Hepatocyte (in vitro differentiated cells): ENCODE results near the gene ME3. TPM values are rescaled to one million over a fixed set of nuclear protein-coding genes. Genes with fewer than 3 reads are reported as not detected.
A peak's percentile ranks its signal among the peaks of the same experiment; 100 is the strongest.
"Not testable (repeated sequence)": the region's sequence is repeated elsewhere in the genome, so short reads cannot be mapped to it uniquely, and the experiment has no call there.

Experiments
- DNase-seq: peaks from one replicate; pipeline ENCODE4 v3.0.0-alpha.2; 2016; ENCODE audit warnings: low spot score
- H2AFZ ChIP-seq: fragments of 200-600 bp; sonication (generic); 2 replicates; pipeline ENCODE4 v1.6.0; 2016; ENCODE audit warnings: antibody characterized with exemption, mild to moderate bottlenecking
- H3K27ac ChIP-seq: fragments of 200-600 bp; sonication (generic); 2 replicates; pipeline ENCODE4 v1.5.1; 2016; ENCODE audit warnings: mild to moderate bottlenecking
- H3K27me3 ChIP-seq: fragments of 200-600 bp; sonication (generic); 2 replicates; pipeline ENCODE4 v1.6.1; 2016
- H3K36me3 ChIP-seq: fragments of 200-600 bp; sonication (generic); replicated peaks from 2 replicates; pipeline ENCODE4 v1.5.1; 2016; ENCODE audit warnings: low read depth; ENCODE audit not compliant: insufficient read depth
- H3K4me1 ChIP-seq: fragments of 200-600 bp; sonication (generic); 2 replicates; pipeline ENCODE4 v1.5.1; 2016; ENCODE audit warnings: mild to moderate bottlenecking, moderate library complexity; ENCODE audit not compliant: insufficient read depth
- H3K4me2 ChIP-seq: fragments of 200-600 bp; sonication (generic); 2 replicates; pipeline ENCODE4 v1.6.0; 2016
- H3K4me3 ChIP-seq: fragments of 200-600 bp; sonication (generic); 2 replicates; pipeline ENCODE4 v1.5.1; 2016; ENCODE audit warnings: mild to moderate bottlenecking
- H3K79me2 ChIP-seq: fragments of 200-600 bp; sonication (generic); 2 replicates; pipeline ENCODE4 v1.6.0; 2017; ENCODE audit warnings: mild to moderate bottlenecking
- H3K9me2 ChIP-seq: fragments of 200-600 bp; sonication (generic); replicated peaks from 2 replicates; pipeline ENCODE4 v1.6.0; 2017; ENCODE audit warnings: mild to moderate bottlenecking; ENCODE audit not compliant: insufficient read depth
- H3K9me3 ChIP-seq: fragments of 200-600 bp; sonication (generic); 2 replicates; pipeline ENCODE4 v1.5.1; 2016; ENCODE audit warnings: low read depth, mild to moderate bottlenecking
- H4K20me1 ChIP-seq: fragments of 200-600 bp; sonication (generic); 2 replicates; pipeline ENCODE4 v1.6.0; 2016; ENCODE audit warnings: mild to moderate bottlenecking; ENCODE audit not compliant: insufficient read depth, poor library complexity, severe bottlenecking
- CTCF ChIP-seq: fragments of 200-600 bp; sonication (generic); IDR thresholded peaks from 2 replicates; pipeline ENCODE4 v1.5.1; 2016; ENCODE audit warnings: antibody characterized with exemption, mild to moderate bottlenecking; ENCODE audit not compliant: poor library complexity
- EZH2 ChIP-seq: fragments of 200-600 bp; sonication (generic); IDR thresholded peaks from 2 replicates; pipeline ENCODE4 v1.6.1; 2016; ENCODE audit warnings: antibody characterized with exemption, mild to moderate bottlenecking, borderline replicate concordance
- EZH2phosphoT487 ChIP-seq: fragments of 200-600 bp; sonication (generic); IDR thresholded peaks from one replicate; pipeline ENCODE4 v1.6.1; 2018; ENCODE audit warnings: antibody characterized with exemption, mild to moderate bottlenecking, low read depth, moderate library complexity; ENCODE audit not compliant: unreplicated experiment, severe bottlenecking
- WGBS: methylation state at CpG from one replicate; pipeline ENCODE4 v1.1.6; 2016; ENCODE audit warnings: low lambda C conversion rate; ENCODE audit errors: missing lambda C conversion rate; 5-methylcytosine and 5-hydroxymethylcytosine counted together
- polyA plus RNA-seq: library from polyadenylated mRNA; unstranded; fragments of >200 nt; fragmentation: Nextera tagmentation; extraction: Ambion mirVana; gene quantifications from 2 replicates; pipeline ENCODE4 v1.2.1, GENCODE V29; 2016
- total RNA-seq: library from RNA; depleted of rRNA; stranded (reverse); fragments of >200 nt; gene quantifications from 2 replicates; pipeline ENCODE4 v1.2.3, GENCODE V29; 2014

The ME3 gene
- total and polyA plus RNA-seq, 2 experiments from 2014 or later: 10.3 to 16.1 TPM

- Histone ChIP-seq H3K79me2 (no peaks in the 10 kb centered on the region), H3K4me2 (no peak overlapping the region), H3K4me3 (no peak overlapping the region), H3K9me2 (no peaks in the 10 kb centered on the region), H4K20me1 (no peaks in the 10 kb centered on the region), H3K27ac (no peak overlapping the region), H3K36me3 (no peaks in the 10 kb centered on the region), H3K9me3 (no peaks in the 10 kb centered on the region), H3K27me3 (no peaks in the 10 kb centered on the region), H3K4me1 (peaks cover 18% of the 10 kb centered on the region), H2AFZ (no peak overlapping the region)
- no peak for TF ChIP-seq CTCF
- TF ChIP-seq EZH2phosphoT487: no peak
- TF ChIP-seq EZH2: no peak
- no peak for DNase-seq
- 66% methylated on average over 4 of the region's 4 CpGs for WGBS
Measured at GRCh38 chr11:86421946-86422345, 250.5 kb downstream of the ME3 start.

- H4K20me1 ChIP-seq: no peaks in the 10 kb centered on the region
- H3K4me3 ChIP-seq: no peak overlapping the region
- no peaks in the 10 kb centered on the region for H3K9me2 ChIP-seq
- H3K4me2 ChIP-seq: no peak overlapping the region
- no peaks in the 10 kb centered on the region for H3K79me2 ChIP-seq
- DNase-seq: no peak
- H3K27me3 ChIP-seq: no peaks in the 10 kb centered on the region
- no peak for TF ChIP-seq EZH2
- no peak for TF ChIP-seq EZH2phosphoT487
- TF ChIP-seq CTCF: peak; percentile 24
- H3K27ac ChIP-seq: no peak overlapping the region
- 17% methylated on average over 2 of the region's 2 CpGs for WGBS
- no peaks in the 10 kb centered on the region for H3K36me3 ChIP-seq
- H3K9me3 ChIP-seq: no peaks in the 10 kb centered on the region
- no peak overlapping the region for H2AFZ ChIP-seq
- peaks cover 17% of the 10 kb centered on the region for H3K4me1 ChIP-seq
Measured at GRCh38 chr11:86418917-86419316, 253.5 kb downstream of the ME3 start.

- peaks cover 12% of the 10 kb centered on the region for H3K4me1 ChIP-seq
- H2AFZ ChIP-seq: no peak overlapping the region
- H3K9me2 ChIP-seq: no peaks in the 10 kb centered on the region
- no peak overlapping the region for H3K27ac ChIP-seq
- TF ChIP-seq EZH2: no peak
- TF ChIP-seq EZH2phosphoT487: no peak
- no peak for TF ChIP-seq CTCF
- H3K9me3 ChIP-seq: no peaks in the 10 kb centered on the region
- WGBS: 96% methylated on average over 3 of the region's 3 CpGs
- no peak overlapping the region for H3K4me3 ChIP-seq
- no peaks in the 10 kb centered on the region for H3K36me3 ChIP-seq
- no peak for DNase-seq
- H4K20me1 ChIP-seq: no peaks in the 10 kb centered on the region
- H3K79me2 ChIP-seq: no peaks in the 10 kb centered on the region
- H3K4me2 ChIP-seq: no peak overlapping the region
- no peaks in the 10 kb centered on the region for H3K27me3 ChIP-seq
Measured at GRCh38 chr11:86418513-86418912, 253.9 kb downstream of the ME3 start.

GRCh38 chr11:86418106-86418505 lies 254.3 kb downstream of the ME3 start:
- peaks cover 8% of the 10 kb centered on the region for H3K4me1 ChIP-seq
- no peak overlapping the region for H2AFZ ChIP-seq
- H3K36me3 ChIP-seq: no peaks in the 10 kb centered on the region
- H3K4me2 ChIP-seq: no peak overlapping the region
- H3K4me3 ChIP-seq: no peak overlapping the region
- DNase-seq: no peak
- H4K20me1 ChIP-seq: no peaks in the 10 kb centered on the region
- no peaks in the 10 kb centered on the region for H3K9me3 ChIP-seq
- no peak overlapping the region for H3K27ac ChIP-seq
- TF ChIP-seq CTCF (no peak), EZH2 (no peak), EZH2phosphoT487 (no peak)
- H3K27me3 ChIP-seq: no peaks in the 10 kb centered on the region
- no peaks in the 10 kb centered on the region for H3K79me2 ChIP-seq
- 92% methylated on average over 3 of the region's 3 CpGs for WGBS
- H3K9me2 ChIP-seq: no peaks in the 10 kb centered on the region

GRCh38 chr11:86416951-86417350 lies 255.5 kb downstream of the ME3 start:
- H3K27ac ChIP-seq, H4K20me1 ChIP-seq, H3K79me2 ChIP-seq, H3K36me3 ChIP-seq, DNase-seq, H2AFZ ChIP-seq, H3K27me3 ChIP-seq, H3K4me1 ChIP-seq, H3K4me3 ChIP-seq, H3K4me2 ChIP-seq, H3K9me3 ChIP-seq, H3K9me2 ChIP-seq: not testable (repeated sequence)
- 77% methylated on average over 9 of the region's 9 CpGs for WGBS
